ENCODE results near the gene HID1.
"Not testable (repeated sequence)": the region's sequence is repeated elsewhere in the genome, so short reads cannot be mapped to it uniquely, and the experiment has no call there.

The HID1 gene

GRCh38 chr17:74971069-74971841, 1.3 kb downstream of the HID1 start:
- H3K36me3 ChIP-seq = no peaks in the 10 kb centered on the region
- no peaks in the 10 kb centered on the region for H3K9me3 ChIP-seq
- no peak overlapping the region for H3K27ac ChIP-seq
- H3K27me3 ChIP-seq = peaks cover 73% of the 10 kb centered on the region
- TF ChIP-seq CTCF (IDR thresholded peaks at IDR 0.05) = no peak
- H3K4me1 ChIP-seq (ENCODE audit: control insufficient read depth in 1 of 2, insufficient read depth in 1 of 2, low read depth in 1 of 2, low read length in 1 of 2) = peaks cover 3 to 15% of the 10 kb centered on the region in 2 experiments
- no peak overlapping the region for H3K4me3 ChIP-seq (ENCODE audit: low read depth in 1 of 2, low read length in 1 of 2)

- H3K4me1 ChIP-seq (ENCODE audit: control insufficient read depth in 1 of 2, insufficient read depth in 1 of 2, low read depth in 1 of 2, low read length in 1 of 2) = peaks cover 3 to 15% of the 10 kb centered on the region in 2 experiments
- H3K27me3 ChIP-seq = peaks cover 66% of the 10 kb centered on the region
- TF ChIP-seq CTCF (IDR thresholded peaks at IDR 0.05) = no peak
- H3K36me3 ChIP-seq = no peaks in the 10 kb centered on the region
- H3K9me3 ChIP-seq = no peaks in the 10 kb centered on the region
- no peak overlapping the region for H3K27ac ChIP-seq
- no peak overlapping the region for H3K4me3 ChIP-seq (ENCODE audit: low read depth in 1 of 2, low read length in 1 of 2)
These were observed 2.2 kb downstream of the HID1 start for GRCh38 chr17:74970395-74970794.

- peaks cover 3 to 15% of the 10 kb centered on the region in 2 experiments for H3K4me1 ChIP-seq (ENCODE audit: control insufficient read depth in 1 of 2, insufficient read depth in 1 of 2, low read depth in 1 of 2, low read length in 1 of 2)
- not testable (repeated sequence) for H3K36me3 ChIP-seq; H3K27ac ChIP-seq; H3K9me3 ChIP-seq; H3K4me3 ChIP-seq (ENCODE audit: low read depth in 1 of 2, low read length in 1 of 2)
- peaks cover 66% of the 10 kb centered on the region for H3K27me3 ChIP-seq
These were observed 3.1 kb downstream of the HID1 start for GRCh38 chr17:74969501-74969900.

- Histone ChIP-seq H3K27me3 (peaks cover 62% of the 10 kb centered on the region), H3K4me1 (ENCODE audit: control insufficient read depth in 1 of 2, insufficient read depth in 1 of 2, low read depth in 1 of 2, low read length in 1 of 2) (peaks cover 3 to 15% of the 10 kb centered on the region in 2 experiments), H3K9me3 (no peaks in the 10 kb centered on the region), H3K27ac (no peak overlapping the region), H3K36me3 (no peaks in the 10 kb centered on the region), H3K4me3 (ENCODE audit: low read depth in 1 of 2, low read length in 1 of 2) (no peak overlapping the region)
- no peak for TF ChIP-seq CTCF (IDR thresholded peaks at IDR 0.05)
These were observed 4.2 kb downstream of the HID1 start for GRCh38 chr17:74968361-74968780.

GRCh38 chr17:74964988-74965622, 7.5 kb downstream of the HID1 start:
- no peaks in the 10 kb centered on the region for H3K36me3 ChIP-seq
- H3K9me3 ChIP-seq = no peaks in the 10 kb centered on the region
- TF ChIP-seq CTCF (IDR thresholded peaks at IDR 0.05) = no peak
- no peak overlapping the region for H3K27ac ChIP-seq
- peaks cover 0 to 6% of the 10 kb centered on the region in 2 experiments for H3K4me1 ChIP-seq (ENCODE audit: control insufficient read depth in 1 of 2, insufficient read depth in 1 of 2, low read depth in 1 of 2, low read length in 1 of 2)
- no peak overlapping the region for H3K4me3 ChIP-seq (ENCODE audit: low read depth in 1 of 2, low read length in 1 of 2)
- H3K27me3 ChIP-seq = peaks cover 39% of the 10 kb centered on the region

GRCh38 chr17:74964246-74964761, 8.3 kb downstream of the HID1 start:
- peaks cover 0 to 6% of the 10 kb centered on the region in 2 experiments for H3K4me1 ChIP-seq (ENCODE audit: control insufficient read depth in 1 of 2, insufficient read depth in 1 of 2, low read depth in 1 of 2, low read length in 1 of 2)
- H3K4me3 ChIP-seq (ENCODE audit: low read depth in 1 of 2, low read length in 1 of 2) = no peak overlapping the region
- no peak overlapping the region for H3K27ac ChIP-seq
- no peak for TF ChIP-seq CTCF (IDR thresholded peaks at IDR 0.05)
- H3K9me3 ChIP-seq = no peaks in the 10 kb centered on the region
- no peaks in the 10 kb centered on the region for H3K36me3 ChIP-seq
- peaks cover 44% of the 10 kb centered on the region for H3K27me3 ChIP-seq

Data from neutrophil (primary cell).